Activated CD4-positive, alpha-beta T cell treated with anti-CD3 and anti-CD28 coated beads for 36 hours (primary cell): ENCODE measurements around the gene PCF11. TPM values are rescaled to one million over a fixed set of nuclear protein-coding genes. Genes with fewer than 3 reads are reported as not detected.
"Not testable (repeated sequence)": the region's sequence is repeated elsewhere in the genome, so short reads cannot be mapped to it uniquely, and the experiment has no call there.

Experiments
- ATAC-seq: fragments of 200-7000 bp; cut with Tn5 transposase; one replicate; pipeline ENCODE4 v1.10.0; 2021; ENCODE audit warnings: mild to moderate bottlenecking, moderate library complexity
- CTCF ChIA-PET: fragments of 350-600 bp; sonication (Branson Sonifier 250); formaldehyde crosslinking; loops from one replicate; lab custom pipeline; 2021; ENCODE audit warnings: antibody characterized with exemption; lab: Charles Lee
- POLR2A ChIA-PET: fragments of 350-600 bp; sonication (Branson Sonifier 250); formaldehyde crosslinking; loops from one replicate; lab custom pipeline; 2021; ENCODE audit warnings: antibody characterized with exemption, inconsistent platforms; lab: Charles Lee
- DNase-seq: peaks from one replicate; pipeline ENCODE4 v3.0.0-alpha.2; 2020
- H3K27ac Mint-ChIP-seq: one replicate; pipeline ENCODE4 v1.8.0; 2021; ENCODE audit warnings: mixed read lengths
- H3K27me3 Mint-ChIP-seq: one replicate; pipeline ENCODE4 v1.8.0; 2021; ENCODE audit warnings: mixed read lengths
- H3K36me3 Mint-ChIP-seq: one replicate; pipeline ENCODE4 v1.8.0; 2021; ENCODE audit warnings: low read depth, mixed read lengths
- H3K4me1 Mint-ChIP-seq: one replicate; pipeline ENCODE4 v1.8.0; 2021; ENCODE audit warnings: mixed read lengths
- H3K4me3 Mint-ChIP-seq: one replicate; pipeline ENCODE4 v1.8.0; 2021; ENCODE audit warnings: mild to moderate bottlenecking, moderate library complexity, mixed read lengths
- H3K9me3 Mint-ChIP-seq: one replicate; pipeline ENCODE4 v1.8.0; 2021; ENCODE audit warnings: low read depth, mixed read lengths
- intact Hi-C, 2 experiments: fragments of 100-400 bp; cut with DNase I in 1 of 2; cut with micrococcal nuclease in 1 of 2; formaldehyde crosslinking; loops; one replicate each; pipeline versions ENCODE4 v1.14.2 to v1.15.1; 2022 to 2024; cut with DNase I, micrococcal nuclease
- total RNA-seq, 2 experiments: library from RNA; stranded (reverse); gene quantifications; one replicate each; pipeline ENCODE4 v1.2.3, GENCODE V29; 2021

PCF11 gene
- total RNA-seq, 2 experiments from 2014 or later: 55.3 to 70.8 TPM

DNA sequence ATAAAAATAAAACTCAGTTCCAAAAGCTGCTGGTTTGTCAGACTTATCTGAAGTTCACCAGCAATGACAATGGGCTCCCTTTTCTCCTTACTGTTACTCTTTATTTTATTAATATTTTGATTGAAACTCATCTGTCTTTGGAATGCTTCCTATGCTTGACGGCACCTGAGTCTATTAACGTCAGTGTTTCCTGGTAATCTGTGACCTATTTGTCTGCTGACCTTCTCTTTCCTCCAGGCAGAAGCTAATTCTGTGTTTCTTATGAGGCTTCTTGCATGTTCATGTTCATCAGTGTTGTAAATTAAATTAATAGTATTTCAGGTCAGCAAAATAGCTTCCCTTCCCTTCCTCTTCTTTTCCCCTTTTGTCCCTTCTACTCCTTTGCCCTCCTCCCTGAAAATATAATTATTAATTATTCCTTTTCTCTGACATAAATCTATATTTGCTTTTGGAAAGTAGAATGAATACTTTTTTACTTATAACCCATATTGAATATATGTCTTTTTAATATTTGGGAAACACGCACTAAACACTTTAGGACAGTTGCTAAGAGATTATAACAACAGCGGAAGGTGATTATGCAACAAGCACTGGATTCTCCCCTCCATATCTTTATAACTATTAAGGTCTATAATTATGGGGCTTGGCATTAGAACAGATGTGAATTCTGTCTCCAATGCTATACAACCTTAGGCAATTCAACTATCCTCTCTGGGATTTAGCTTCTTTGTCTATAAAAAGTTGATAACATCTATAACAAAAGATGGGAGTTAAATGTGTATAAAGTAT is 32.1 kb upstream of the PCF11 start:
- Mint-ChIP-seq H3K36me3 (no peaks in the 10 kb centered on the region), H3K4me1 (peaks cover 24% of the 10 kb centered on the region), H3K4me3 (no peak overlapping the region), H3K9me3 (no peaks in the 10 kb centered on the region), H3K27ac (no peak overlapping the region), H3K27me3 (no peaks in the 10 kb centered on the region)
- CTCF ChIA-PET: interaction anchor here (0.7 to 1.2 kb wide), 2 partner anchors 12 to 369 kb away, joined by 3 read pairs; no protein-coding TSS in a partner anchor
- DNase-seq: no peak
- POLR2A ChIA-PET: no interaction called here
- intact Hi-C loops: no loop called here
- ATAC-seq: no peak

DNA sequence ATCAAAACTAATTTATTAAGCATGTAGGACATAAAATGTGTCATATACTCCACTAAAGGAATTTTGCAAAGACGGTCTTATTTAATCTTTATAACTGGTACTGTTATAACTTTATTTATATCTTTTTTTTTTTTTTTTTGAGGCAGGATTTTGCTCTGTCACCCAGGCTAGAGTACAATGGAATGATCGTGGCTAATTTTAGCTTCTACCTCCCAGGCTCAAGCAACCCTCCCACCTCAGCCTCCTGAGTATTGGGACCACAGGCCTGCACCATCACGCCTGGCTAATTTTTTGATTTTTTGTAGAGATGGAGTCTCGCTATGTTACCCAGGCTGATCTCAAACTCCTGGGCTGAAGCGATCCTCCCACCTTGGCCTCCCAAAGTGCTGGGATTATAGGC is 31.4 kb upstream of the PCF11 start:
- Mint-ChIP-seq H3K27me3 (no peaks in the 10 kb centered on the region), H3K4me1 (peaks cover 17% of the 10 kb centered on the region), H3K27ac (no peak overlapping the region), H3K36me3 (no peaks in the 10 kb centered on the region), H3K9me3 (no peaks in the 10 kb centered on the region), H3K4me3 (no peak overlapping the region)
- DNase-seq (no peak), ATAC-seq (no peak)
- CTCF ChIA-PET: interaction anchor here (0.7 kb wide), 1 partner anchor 370 kb away, joined by 3 read pairs; no protein-coding TSS in a partner anchor
- intact Hi-C loops: no loop called here
- POLR2A ChIA-PET: no interaction called here

DNA sequence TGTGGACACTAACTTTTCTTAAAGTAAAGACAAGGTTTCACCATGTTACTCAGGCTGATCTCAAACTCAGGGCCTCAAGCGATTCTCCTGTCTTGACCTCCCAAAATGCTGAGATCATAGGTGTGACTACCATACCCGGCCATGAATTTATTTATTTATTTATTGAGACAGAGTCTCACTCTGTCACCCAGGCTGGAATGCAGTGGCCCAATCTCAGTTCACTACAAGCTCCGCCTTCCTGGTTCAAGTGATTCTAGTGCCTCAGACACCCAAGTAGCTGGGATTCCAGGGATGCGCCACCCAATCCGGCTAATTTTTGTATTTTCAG is 29.7 kb upstream of the PCF11 start:
- Mint-ChIP-seq H3K4me1 (peaks cover 10% of the 10 kb centered on the region), H3K36me3 (no peaks in the 10 kb centered on the region), H3K9me3 (no peaks in the 10 kb centered on the region), H3K27me3 (no peaks in the 10 kb centered on the region), H3K27ac (no peak overlapping the region), H3K4me3 (no peak overlapping the region)
- intact Hi-C loops: no loop called here
- ChIA-PET POLR2A (no interaction called here), CTCF (interaction anchor here (0.8 to 1.1 kb wide), 3 partner anchors 127 to 223 kb away, joined by 3 to 5 read pairs (median 3); no protein-coding TSS in a partner anchor)
- no peak for ATAC-seq
- no peak for DNase-seq

DNA sequence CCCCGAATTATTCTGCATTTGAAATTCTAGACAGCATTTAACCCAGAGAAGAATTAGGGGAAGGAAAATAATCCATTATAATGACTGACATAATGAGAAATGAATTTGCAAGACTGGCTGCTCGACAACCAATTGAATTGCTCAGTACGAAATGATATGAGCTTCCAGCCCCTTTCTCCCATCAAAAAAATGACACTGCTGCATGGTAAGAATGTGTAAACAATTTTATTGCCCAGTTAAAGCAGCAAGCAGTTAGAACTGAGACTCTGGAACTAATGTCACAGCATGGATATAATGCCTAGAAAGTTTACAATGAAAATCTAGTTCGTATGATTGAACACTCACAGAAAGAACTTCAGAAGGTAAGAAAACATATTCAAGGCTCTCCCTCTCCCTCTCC is 24.7 kb upstream of the PCF11 start:
- no peak for ATAC-seq
- DNase-seq: no peak
- no peaks in the 10 kb centered on the region for H3K27me3 Mint-ChIP-seq
- no peak overlapping the region for H3K4me3 Mint-ChIP-seq
- CTCF ChIA-PET: interaction anchor here (1.8 kb wide), 1 partner anchor 9 kb away, joined by 4 read pairs; no protein-coding TSS in a partner anchor
- H3K36me3 Mint-ChIP-seq: no peaks in the 10 kb centered on the region
- intact Hi-C loops: no loop called here
- no peak overlapping the region for H3K27ac Mint-ChIP-seq
- H3K4me1 Mint-ChIP-seq: no peaks in the 10 kb centered on the region
- no peaks in the 10 kb centered on the region for H3K9me3 Mint-ChIP-seq
- POLR2A ChIA-PET: no interaction called here

DNA sequence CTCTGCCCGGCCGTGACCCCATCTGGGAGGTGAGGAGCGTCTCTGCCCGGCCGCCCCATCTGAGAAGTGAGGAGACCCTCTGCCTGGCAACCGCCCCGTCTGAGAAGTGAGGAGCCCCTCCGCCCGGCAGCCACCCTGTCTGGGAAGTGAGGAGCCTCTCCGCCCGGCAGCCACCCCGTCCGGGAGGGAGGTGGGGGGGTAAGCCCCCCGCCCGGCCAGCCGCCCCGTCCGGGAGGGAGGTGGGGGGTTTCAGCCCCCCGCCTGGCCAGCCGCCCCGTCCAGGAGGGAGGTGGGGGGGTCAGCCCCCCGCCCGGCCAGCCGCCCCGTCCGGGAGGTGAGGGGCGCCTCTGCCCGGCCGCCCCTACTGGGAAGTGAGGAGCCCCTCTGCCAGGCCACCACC is 23.7 kb upstream of the PCF11 start:
- H3K27me3 Mint-ChIP-seq, DNase-seq, POLR2A ChIA-PET, ATAC-seq, H3K4me1 Mint-ChIP-seq, H3K36me3 Mint-ChIP-seq, intact Hi-C loops, H3K9me3 Mint-ChIP-seq, H3K4me3 Mint-ChIP-seq, CTCF ChIA-PET, H3K27ac Mint-ChIP-seq: not testable (repeated sequence)

DNA sequence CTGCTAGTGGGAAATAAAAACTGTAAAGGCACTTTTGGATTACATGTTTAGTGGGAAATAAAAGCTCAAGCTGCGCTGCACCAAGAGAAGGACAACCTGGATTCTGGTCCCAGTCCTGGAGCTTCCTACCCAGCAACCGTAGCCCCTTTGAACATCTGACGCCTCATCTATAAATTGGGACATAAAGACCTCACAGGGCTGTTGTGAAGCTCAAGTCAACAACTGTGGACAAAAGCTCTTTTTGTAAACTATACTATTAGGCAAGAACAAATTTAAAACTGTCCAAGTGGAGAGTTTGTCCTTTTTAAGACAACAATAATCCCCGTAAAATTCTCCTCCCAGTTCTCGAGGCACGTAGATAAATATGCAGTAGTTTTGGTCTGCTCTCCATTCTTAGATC is 17.6 kb upstream of the PCF11 start:
- Mint-ChIP-seq H3K4me1 (no peaks in the 10 kb centered on the region), H3K4me3 (no peak overlapping the region), H3K36me3 (no peaks in the 10 kb centered on the region), H3K27ac (no peak overlapping the region), H3K27me3 (no peaks in the 10 kb centered on the region), H3K9me3 (no peaks in the 10 kb centered on the region)
- intact Hi-C loops: no loop called here
- CTCF ChIA-PET: interaction anchor here (1.7 kb wide), 1 partner anchor 229 kb away, joined by 3 read pairs; no protein-coding TSS in a partner anchor
- POLR2A ChIA-PET: no interaction called here
- no peak for DNase-seq
- no peak for ATAC-seq

DNA sequence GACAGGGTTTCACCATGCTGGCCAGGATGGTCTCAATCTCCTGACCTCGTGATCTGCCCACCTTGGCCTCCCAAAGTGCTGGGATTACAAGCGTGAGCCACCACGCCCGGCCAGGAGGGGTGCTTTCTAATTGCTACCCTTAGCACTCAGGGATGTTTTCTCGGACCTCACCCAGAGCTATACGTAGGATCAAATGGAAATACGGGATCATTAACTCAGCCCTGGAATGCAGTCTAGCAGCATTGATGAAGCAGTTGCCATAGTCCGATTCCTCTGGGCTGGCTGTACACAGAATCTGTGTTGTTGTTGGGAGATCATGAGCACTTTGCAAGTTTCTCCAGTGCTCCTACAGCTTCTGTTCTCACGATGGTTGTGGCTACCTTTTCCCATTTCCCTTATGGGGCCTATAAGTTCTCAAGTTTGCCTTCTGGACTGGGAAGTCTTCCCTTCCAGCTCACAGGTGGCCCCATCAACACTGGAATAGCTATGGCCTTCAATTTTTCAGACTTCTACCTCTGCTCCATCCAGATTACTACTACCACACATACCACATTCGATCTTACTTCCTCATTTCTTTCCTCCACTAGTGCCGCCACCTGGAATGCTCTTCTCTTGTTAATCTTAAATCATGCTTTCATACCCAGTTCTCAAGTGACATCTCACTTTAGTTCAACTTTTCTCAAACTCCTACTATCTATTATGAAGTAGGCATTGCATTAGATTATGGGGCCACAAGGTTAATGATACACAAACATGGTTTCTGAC is 16.1 kb upstream of the PCF11 start:
- Mint-ChIP-seq H3K4me1 (no peaks in the 10 kb centered on the region), H3K9me3 (no peaks in the 10 kb centered on the region), H3K4me3 (no peak overlapping the region), H3K36me3 (no peaks in the 10 kb centered on the region), H3K27me3 (no peaks in the 10 kb centered on the region), H3K27ac (no peak overlapping the region)
- DNase-seq: no peak
- CTCF ChIA-PET: interaction anchor here (1.7 kb wide), 1 partner anchor 230 kb away, joined by 3 read pairs; no protein-coding TSS in a partner anchor
- no peak for ATAC-seq
- intact Hi-C loops: no loop called here
- POLR2A ChIA-PET: no interaction called here

DNA sequence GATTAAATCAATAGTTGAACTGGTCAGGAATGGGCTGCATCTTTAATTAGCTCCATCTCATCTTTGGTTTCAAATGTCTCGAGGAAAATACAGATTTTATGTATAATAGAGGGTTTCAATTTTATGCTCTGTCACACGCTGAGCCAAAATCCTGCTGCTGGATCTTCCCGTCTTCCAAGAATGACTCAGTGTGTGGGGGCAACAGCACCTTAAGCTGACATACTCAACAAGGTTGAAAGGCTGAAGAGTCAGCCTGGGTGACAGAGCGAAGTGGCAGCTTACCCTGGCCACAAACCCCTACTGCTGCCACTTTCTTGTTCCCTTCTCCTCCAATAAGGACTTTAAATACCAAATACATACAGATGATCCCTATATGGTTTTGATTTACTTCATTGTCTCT is 9.0 kb upstream of the PCF11 start:
- Mint-ChIP-seq H3K4me3 (no peak overlapping the region), H3K27me3 (no peaks in the 10 kb centered on the region), H3K4me1 (peaks cover 2% of the 10 kb centered on the region), H3K9me3 (no peaks in the 10 kb centered on the region), H3K36me3 (no peaks in the 10 kb centered on the region), H3K27ac (no peak overlapping the region)
- POLR2A ChIA-PET: no interaction called here
- ATAC-seq: no peak
- DNase-seq: no peak
- intact Hi-C loops: no loop called here
- CTCF ChIA-PET: interaction anchor here (1.1 kb wide), 1 partner anchor 8 kb away, joined by 3 read pairs; no protein-coding TSS in a partner anchor

DNA sequence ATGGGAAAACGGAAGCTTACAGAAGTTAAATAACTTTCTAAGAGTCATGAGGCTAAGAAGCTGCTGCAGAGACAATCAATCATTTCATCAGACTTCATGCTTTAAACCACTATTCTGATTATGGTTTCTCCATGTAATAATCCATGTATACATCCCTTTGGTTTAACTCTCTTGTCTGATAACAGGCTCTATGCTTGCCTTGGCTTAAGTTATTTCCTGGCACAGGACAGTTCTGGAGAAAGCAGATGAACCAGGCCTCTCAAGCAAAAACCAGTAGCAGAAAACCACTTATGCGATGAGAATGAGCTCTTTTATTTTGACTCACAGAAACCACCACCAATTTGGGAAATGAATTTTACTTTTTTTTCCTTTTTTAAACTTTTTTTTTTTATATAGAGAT is 6.5 kb upstream of the PCF11 start:
- POLR2A ChIA-PET: interaction anchor here (0.7 kb wide), 1 partner anchor 8 kb away, joined by 4 read pairs; no protein-coding TSS in a partner anchor
- Mint-ChIP-seq H3K27me3 (no peaks in the 10 kb centered on the region), H3K27ac (no peak overlapping the region), H3K36me3 (no peaks in the 10 kb centered on the region), H3K4me3 (no peak overlapping the region), H3K9me3 (no peaks in the 10 kb centered on the region), H3K4me1 (peaks cover 5% of the 10 kb centered on the region)
- ATAC-seq (peak; percentile 30), DNase-seq (no peak)
- CTCF ChIA-PET: interaction anchor here (1.6 kb wide), 1 partner anchor 74 kb away, joined by 4 read pairs; no protein-coding TSS in a partner anchor
- intact Hi-C loops: no loop called here

DNA sequence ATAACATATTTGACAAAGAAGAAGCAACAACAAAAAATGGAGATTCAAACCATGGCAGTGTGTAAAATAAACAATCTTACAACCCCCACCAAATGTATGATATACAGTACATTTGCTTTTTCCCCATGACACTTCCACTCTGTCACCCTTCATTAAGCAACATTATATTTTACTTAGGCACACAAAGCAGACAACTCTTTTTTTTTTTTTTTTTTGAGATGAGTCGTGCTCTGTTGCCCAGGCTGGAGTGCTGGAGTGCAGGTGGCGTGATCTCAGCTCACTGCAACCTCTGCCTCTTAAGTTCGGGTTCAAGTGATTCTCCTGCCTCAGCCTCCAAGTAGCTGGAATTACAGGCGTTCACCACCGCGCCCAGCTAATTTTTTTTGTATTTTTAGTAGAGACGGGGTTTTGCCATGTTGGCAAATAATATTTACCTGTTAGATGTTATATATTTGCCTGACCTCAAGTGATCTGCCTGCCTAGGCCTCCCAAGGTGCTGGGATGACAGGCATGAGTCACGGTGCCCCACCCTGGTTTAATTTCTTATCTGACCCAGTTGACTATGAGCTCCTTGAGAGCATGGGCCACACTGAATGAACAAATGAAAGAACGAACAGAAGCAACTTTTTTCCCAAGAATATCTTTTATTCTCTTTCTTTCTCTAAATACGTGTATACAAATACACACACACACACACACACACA is 5.5 kb upstream of the PCF11 start:
- ChIA-PET POLR2A (no interaction called here), CTCF (interaction anchor here (0.5 to 1.6 kb wide), 5 partner anchors 8 to 145 kb away, joined by 3 to 4 read pairs (median 3); no protein-coding TSS in a partner anchor)
- Mint-ChIP-seq H3K27me3 (no peaks in the 10 kb centered on the region), H3K4me3 (no peak overlapping the region), H3K4me1 (peaks cover 7% of the 10 kb centered on the region), H3K27ac (no peak overlapping the region), H3K9me3 (no peaks in the 10 kb centered on the region), H3K36me3 (no peaks in the 10 kb centered on the region)
- DNase-seq: no peak
- intact Hi-C loops: no loop called here
- no peak for ATAC-seq

DNA sequence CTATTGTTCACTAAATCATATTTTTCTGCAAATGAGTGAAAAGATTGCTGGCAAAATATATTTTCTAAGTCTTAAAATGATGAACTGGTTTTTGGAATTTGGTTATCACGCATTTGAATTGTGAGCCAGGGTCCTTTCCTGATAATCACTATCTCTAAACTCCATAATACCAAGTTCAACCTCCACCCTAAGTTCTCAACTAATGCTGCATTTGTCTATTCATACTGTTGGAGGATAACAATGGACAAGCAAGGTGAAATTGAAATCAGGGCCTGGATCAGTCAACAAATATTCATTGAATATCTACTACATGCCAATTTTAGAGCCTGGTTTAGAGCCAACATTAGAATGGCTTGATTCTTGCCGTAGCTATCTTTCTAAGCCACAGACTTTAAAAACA is 4.7 kb upstream of the PCF11 start:
- Mint-ChIP-seq H3K4me1 (peaks cover 7% of the 10 kb centered on the region), H3K36me3 (peaks cover 3% of the 10 kb centered on the region), H3K4me3 (no peak overlapping the region), H3K9me3 (no peaks in the 10 kb centered on the region), H3K27ac (no peak overlapping the region), H3K27me3 (no peaks in the 10 kb centered on the region)
- intact Hi-C loops: no loop called here
- ATAC-seq: no peak
- POLR2A ChIA-PET: no interaction called here
- CTCF ChIA-PET: interaction anchor here (0.6 to 1.0 kb wide), 3 partner anchors 13 to 145 kb away, joined by 3 to 4 read pairs (median 4); no protein-coding TSS in a partner anchor
- no peak for DNase-seq
